H1 (cell line): Measurements from ENCODE around the gene AQP2. TPM values are rescaled to one million over a fixed set of nuclear protein-coding genes. Genes with fewer than 3 reads are reported as not detected.
A peak's percentile ranks its signal among the peaks of the same experiment; 100 is the strongest.

ENCODE experiments used
- CTCF ChIA-PET: fragments of 300-600 bp; sonication (Branson Sonifier 250); formaldehyde crosslinking; loops from one replicate; lab custom pipeline; 2021; ENCODE audit not compliant: partially characterized antibody; lab: Charles Lee
- POLR2A ChIA-PET: fragments of 300-600 bp; sonication (Branson Sonifier 250); formaldehyde crosslinking; loops from one replicate; lab custom pipeline; 2021; ENCODE audit warnings: inconsistent platforms; ENCODE audit not compliant: partially characterized antibody; lab: Charles Lee
- DNase-seq, 2 experiments: peaks; one replicate each; pipeline versions ENCODE4 v3.0.0 to v3.0.0-alpha.2; 2010 to 2022; ENCODE audit warnings: low spot score in 2 of 2, low read depth in 1 of 2, mixed read lengths in 1 of 2
- FAIRE-seq: peaks from 2 replicates; lab custom pipeline; 2011; peaks lifted over from hg19 to GRCh38; lab: Jason Lieb, UNC
- H2AFZ ChIP-seq: 2 replicates; pipeline ENCODE4 v1.8.1; 2012; ENCODE audit warnings: low read length, inconsistent platforms
- H2AK5ac ChIP-seq: 2 replicates; pipeline ENCODE4 v1.6.1; 2013; ENCODE audit warnings: low read depth, low read length
- H2BK120ac ChIP-seq: replicated peaks from 2 replicates; pipeline ENCODE3; 2013; ENCODE audit warnings: low read depth, low read length, inconsistent platforms
- H2BK12ac ChIP-seq: 2 replicates; pipeline ENCODE4 v1.6.1; 2013; ENCODE audit warnings: low read depth, low read length
- H2BK15ac ChIP-seq: 2 replicates; pipeline ENCODE4 v1.6.1; 2013; ENCODE audit warnings: low read length
- H2BK20ac ChIP-seq: 2 replicates; pipeline ENCODE4 v1.6.1; 2013; ENCODE audit warnings: low read length
- H2BK5ac ChIP-seq: 2 replicates; pipeline ENCODE4 v1.6.1; 2013; ENCODE audit warnings: low read depth, low read length
- H3K14ac ChIP-seq: 2 replicates; pipeline ENCODE4 v1.6.1; 2013; ENCODE audit warnings: inconsistent platforms; ENCODE audit not compliant: insufficient read length
- H3K18ac ChIP-seq: 2 replicates; pipeline ENCODE4 v1.6.1; 2013; ENCODE audit warnings: low read length; ENCODE audit errors: extremely low read depth
- H3K23ac ChIP-seq: 2 replicates; pipeline ENCODE4 v1.6.1; 2013; ENCODE audit warnings: inconsistent platforms; ENCODE audit not compliant: insufficient read length
- H3K23me2 ChIP-seq: 2 replicates; pipeline ENCODE4 v1.6.1; 2013; ENCODE audit warnings: low read depth, low read length
- H3K27ac ChIP-seq: 2 replicates; pipeline ENCODE4 v1.6.1; 2011; ENCODE audit warnings: low read depth, low read length, inconsistent platforms
- H3K27me3 ChIP-seq, 4 experiments: replicated peaks in 1 of 4; 1 replicate in 1 of 4; 2 replicates in 3 of 4; pipeline versions ENCODE4 v1.6.1 to v1.8.1; 2011 to 2013; ENCODE audit warnings: low read length in 3 of 4, mild to moderate bottlenecking in 3 of 4, inconsistent platforms in 2 of 4, mixed read lengths in 2 of 4, moderate library complexity in 1 of 4; ENCODE audit not compliant: control insufficient read depth in 3 of 4, insufficient read depth in 3 of 4; ENCODE audit errors: extremely low read depth in 1 of 4
- H3K36me3 ChIP-seq, 4 experiments: 2 replicates each; pipeline versions ENCODE4 v1.6.1 to v1.8.1; 2011 to 2013; ENCODE audit warnings: mild to moderate bottlenecking in 4 of 4, low read length in 3 of 4, moderate library complexity in 2 of 4, control low read depth in 1 of 4, inconsistent platforms in 1 of 4; ENCODE audit not compliant: insufficient read depth in 4 of 4, control insufficient read depth in 2 of 4
- H3K4ac ChIP-seq: replicated peaks from 2 replicates; pipeline ENCODE3; 2013; ENCODE audit warnings: low read length, low read depth, mixed read lengths, inconsistent platforms; ENCODE audit not compliant: insufficient read length
- H3K4me1 ChIP-seq, 4 experiments: replicated peaks in 1 of 4; 1 replicate in 1 of 4; 2 replicates in 3 of 4; pipeline versions ENCODE4 v1.6.1 to v1.8.1; 2011 to 2013; ENCODE audit warnings: low read length in 3 of 4, inconsistent platforms in 2 of 4, mixed read lengths in 1 of 4; ENCODE audit not compliant: insufficient read depth in 4 of 4, control insufficient read depth in 3 of 4
- H3K4me2 ChIP-seq, 2 experiments: 2 replicates each; pipeline versions ENCODE4 v1.6.1 to v1.8.1; 2011 to 2013; ENCODE audit warnings: low read depth in 2 of 2, low read length in 2 of 2, control low read depth in 1 of 2, inconsistent platforms in 1 of 2, mild to moderate bottlenecking in 1 of 2; ENCODE audit not compliant: insufficient read depth in 1 of 2
- H3K4me3 ChIP-seq, 4 experiments: fragments of 200-600, 300-600 bp in 1 of 4; sonication (generic), shearing (Covaris generic), sonication (Bioruptor Twin) in 1 of 4; 2 replicates each; pipeline versions ENCODE4 v1.5.1 to v1.8.1; 2011 to 2016; ENCODE audit warnings: low read length in 4 of 4, low read depth in 3 of 4, control low read depth in 2 of 4, inconsistent platforms in 2 of 4, mild to moderate bottlenecking in 2 of 4, mixed read lengths in 1 of 4, moderate library complexity in 1 of 4; ENCODE audit not compliant: insufficient read depth in 2 of 4; ENCODE audit errors: extremely low read depth in 1 of 4
- H3K56ac ChIP-seq: replicated peaks from 2 replicates; pipeline ENCODE3; 2013; ENCODE audit warnings: low read depth, mild to moderate bottlenecking, mixed read lengths, low read length, inconsistent platforms; ENCODE audit not compliant: insufficient read length
- H3K79me1 ChIP-seq: 2 replicates; pipeline ENCODE4 v1.6.1; 2013; ENCODE audit warnings: low read depth, low read length, control low read depth
- H3K79me2 ChIP-seq, 2 experiments: 2 replicates each; pipeline versions ENCODE4 v1.6.1 to v1.8.1; 2012 to 2013; ENCODE audit warnings: low read length in 2 of 2, mild to moderate bottlenecking in 2 of 2, inconsistent platforms in 1 of 2; ENCODE audit not compliant: insufficient read depth in 2 of 2, control insufficient read depth in 1 of 2
- H3K9ac ChIP-seq, 4 experiments: replicated peaks in 1 of 4; 1 replicate in 1 of 4; 2 replicates in 3 of 4; pipeline versions ENCODE4 v1.6.1 to v1.8.1; 2011 to 2013; ENCODE audit warnings: low read depth in 3 of 4, low read length in 3 of 4, control low read depth in 2 of 4, mild to moderate bottlenecking in 2 of 4, moderate library complexity in 2 of 4, inconsistent platforms in 1 of 4; ENCODE audit errors: extremely low read depth in 1 of 4
- H3K9me3 ChIP-seq, 2 experiments: 2 replicates each; pipeline versions ENCODE4 v1.6.1 to v1.8.1; 2012 to 2013; ENCODE audit warnings: mild to moderate bottlenecking in 2 of 2, moderate library complexity in 2 of 2, control low read depth in 1 of 2, inconsistent platforms in 1 of 2, low read depth in 1 of 2, low read length in 1 of 2, mixed read lengths in 1 of 2; ENCODE audit not compliant: insufficient read depth in 2 of 2
- H4K20me1 ChIP-seq, 2 experiments: replicated peaks in 1 of 2; 2 replicates each; pipeline versions ENCODE3 to v1.8.1; 2011 to 2013; ENCODE audit warnings: inconsistent platforms in 2 of 2, low read length in 2 of 2, mild to moderate bottlenecking in 1 of 2; ENCODE audit not compliant: insufficient read depth in 2 of 2, control insufficient read depth in 1 of 2
- H4K5ac ChIP-seq: 2 replicates; pipeline ENCODE4 v1.6.1; 2013; ENCODE audit warnings: low read length, low read depth, mixed read lengths, inconsistent platforms; ENCODE audit not compliant: insufficient read length
- H4K8ac ChIP-seq: 2 replicates; pipeline ENCODE4 v1.8.0; 2013; ENCODE audit warnings: mild to moderate bottlenecking, moderate library complexity, low read length, inconsistent platforms; ENCODE audit not compliant: insufficient read depth; ENCODE audit errors: extremely low read depth
- H4K91ac ChIP-seq: replicated peaks from 2 replicates; pipeline ENCODE3; 2013; ENCODE audit warnings: low read length, mixed read lengths, inconsistent platforms; ENCODE audit not compliant: insufficient read length
- ASH2L ChIP-seq: fragments of 200-600, 300-600 bp; sonication (generic); IDR thresholded peaks from one replicate; pipeline ENCODE4 v1.7.1; 2017; ENCODE audit warnings: low read length
- ATF3 ChIP-seq: IDR thresholded peaks from 2 replicates; pipeline ENCODE4 v1.6.1; 2011; ENCODE audit warnings: low read depth, mild to moderate bottlenecking, low read length; ENCODE audit not compliant: insufficient read depth
- BACH1 ChIP-seq: IDR thresholded peaks from 2 replicates; pipeline ENCODE4 v1.6.1; 2012; ENCODE audit warnings: low read length, improper control_type of control experiment
- CBX8 ChIP-seq: fragments of 300-800, 300-1000 bp; sonication (generic); IDR thresholded peaks from 2 replicates; pipeline ENCODE4 v1.7.1; 2016; ENCODE audit warnings: low read depth, low read length, borderline replicate concordance
- CEBPB ChIP-seq: IDR thresholded peaks from 2 replicates; pipeline ENCODE4 v1.6.1; 2012; ENCODE audit warnings: low read depth, low read length
- KDM1A ChIP-seq: fragments of 200-600, 300-600 bp; sonication (generic); IDR thresholded peaks from 2 replicates; pipeline ENCODE4 v1.7.1; 2016; ENCODE audit warnings: mild to moderate bottlenecking, low read length, borderline replicate concordance
- POLR2A ChIP-seq, 2 experiments: IDR thresholded peaks; 1 replicate in 1 of 2; 2 replicates in 1 of 2; pipeline ENCODE4 v1.6.1; 2011; ENCODE audit warnings: low read depth in 2 of 2, low read length in 2 of 2, mild to moderate bottlenecking in 2 of 2; ENCODE audit errors: control extremely low read depth in 1 of 2
- POU5F1 ChIP-seq: IDR thresholded peaks from 2 replicates; pipeline ENCODE4 v1.6.1; 2011; ENCODE audit warnings: low read depth, mild to moderate bottlenecking, low read length, moderate library complexity
- RFX5 ChIP-seq: IDR thresholded peaks from 2 replicates; pipeline ENCODE4 v1.6.1; 2011; ENCODE audit warnings: low read depth, low read length, improper control_type of control experiment, borderline replicate concordance
- RNF2 ChIP-seq: fragments of 200-900, 300-1000 bp; sonication (generic); IDR thresholded peaks from 2 replicates; pipeline ENCODE4 v1.7.1; 2016; ENCODE audit warnings: borderline replicate concordance, low read depth, mild to moderate bottlenecking, antibody characterized with exemption, low read length; ENCODE audit not compliant: poor library complexity, severe bottlenecking; ENCODE audit errors: missing control alignments
- SP1 ChIP-seq: IDR thresholded peaks from 2 replicates; pipeline ENCODE4 v1.6.1; 2011; ENCODE audit warnings: low read depth, low read length
- TAF7 ChIP-seq: optimal IDR thresholded peaks from 2 replicates; pipeline ENCODE3; 2011; ENCODE audit warnings: low read depth, mild to moderate bottlenecking, inconsistent platforms, low read length, moderate library complexity, borderline replicate concordance
- TBP ChIP-seq: IDR thresholded peaks from 2 replicates; pipeline ENCODE4 v1.6.1; 2011; ENCODE audit warnings: low read depth, low read length, improper control_type of control experiment
- WGBS, 2 experiments: shearing (Covaris generic) in 1 of 2; methylation state at CpG; one replicate each; pipeline versions ENCODE4 v1.1.6 to v1.1.7; 2013 to 2015; ENCODE audit warnings: low lambda C conversion rate in 2 of 2, mixed read lengths in 2 of 2, inconsistent platforms in 1 of 2, low coverage in 1 of 2, missing lambda C conversion rate in 1 of 2; ENCODE audit not compliant: insufficient replicate concordance in 2 of 2, insufficient coverage in 1 of 2, insufficient read length in 1 of 2; ENCODE audit errors: extremely low coverage in 1 of 2, missing lambda C conversion rate in 1 of 2; 5-methylcytosine and 5-hydroxymethylcytosine counted together
- polyA plus RNA-seq, 7 experiments: library from polyadenylated mRNA; depleted of rRNA in 3 of 7; stranded (reverse) in 5 of 7; unstranded in 2 of 7; fragments of >200 nt in 5 of 7; fragments of 200-250 nt in 2 of 7; gene quantifications; 1 replicate in 5 of 7; 2 replicates in 1 of 7; 4 replicates in 1 of 7; pipeline versions ENCODE4 v1.2.1 to v1.2.3, GENCODE V29; 2011 to 2013; ENCODE audit warnings: missing spikeins in 2 of 7, mixed read lengths in 2 of 7
- total RNA-seq: library from RNA; stranded (reverse); fragmentation: NEBNext Ultra II Directional; extraction: Animal tissue kit (Norgen Biotek cat#: 25700); gene quantifications from 2 replicates; pipeline ENCODE4 v1.2.1, GENCODE V29; 2021

Gene AQP2
- total and polyA plus RNA-seq, 2 of the 8 experiments (the other 6 are each of a cell fraction or from before 2014, with no cell fraction given), result not detected

GRCh38 chr12:49967777-49968250, 17.3 kb downstream of the AQP2 start:
- Histone ChIP-seq H2BK20ac (no peak overlapping the region), H3K27ac (no peak overlapping the region), H4K8ac (no peak overlapping the region), H3K4me1 (peaks cover 0 to 9% (median 3%) of the 10 kb centered on the region in 4 experiments; a peak in 5 of 7 replicates), H2BK12ac (peak overlapping the region; percentile 4; the same call in 1 of the 2 replicates), H3K23me2 (no peaks in the 10 kb centered on the region), H2BK5ac (no peak overlapping the region), H4K5ac (no peak overlapping the region), H3K9me3 (no peaks in the 10 kb centered on the region), H3K14ac (no peak overlapping the region), H2BK15ac (peak overlapping the region; percentile 65; the same call in 1 of the 2 replicates), H3K4me2 (peak overlapping the region; percentile 6 to 81), H2BK120ac (no peak overlapping the region), H3K79me2 (no peaks in the 10 kb centered on the region), H2AFZ (peak overlapping the region; percentile 63; the same call in 1 of the 2 replicates), H4K91ac (no peak overlapping the region), H3K18ac (peak overlapping the region; percentile 40; the same call in 1 of the 2 replicates), H3K4me3 (peak overlapping the region in 3 of 4 experiments; percentile 31 to 53 (median 45); a peak in 3 of 8 replicates), H3K56ac (no peak overlapping the region), H2AK5ac (no peak overlapping the region), H3K27me3 (peaks cover 0 to 35% (median 17%) of the 10 kb centered on the region in 4 experiments; a peak in 6 of 7 replicates), H3K4ac (no peak overlapping the region), H3K23ac (no peak overlapping the region), H3K9ac (no peak overlapping the region), H4K20me1 (no peaks in the 10 kb centered on the region), H3K79me1 (no peaks in the 10 kb centered on the region), H3K36me3 (no peaks in the 10 kb centered on the region)
- 62% methylated on average over 15 of the region's 15 CpGs; no CpG with 5 or more reads in 1 of the 2 experiments for WGBS, 2 experiments
- CTCF ChIA-PET, result interaction anchor here (0.7 to 23.0 kb wide), 56 partner anchors 11 to 425 kb away, joined by 3 to 420 read pairs (median 6); partner anchors contain the start of genes AQP2, ASIC1, COX14 and FAIM2
- TF ChIP-seq TAF7 (no peak), BACH1 (no peak), CBX8 (no peak), POLR2A (IDR thresholded peaks at IDR 0.05; ENCODE audit: control extremely low read depth in 1 of 2, low read depth in 2 of 2, low read length in 2 of 2) (no peak), RFX5 (no peak), SP1 (no peak), CEBPB (no peak), ATF3 (no peak), POU5F1 (no peak), KDM1A (no peak), TBP (no peak), ASH2L (no peak), RNF2 (no peak)
- POLR2A ChIA-PET, result interaction anchor here (0.6 to 2.7 kb wide), 7 partner anchors 8 to 139 kb away, joined by 3 to 9 read pairs (median 5); partner anchors contain the start of gene AQP2
- FAIRE-seq, result no peak
- DNase-seq, result peak in 1 of 2 experiments; percentile 69
